Prostate gland (tissue), 2 donors: ENCODE results near the gene GABPB1.

ENCODE experiments used
- CTCF ChIP-seq, 4 experiments: fragments of 200-600 bp in 2 of 4; fragments of 450-650 bp in 2 of 4; sonication (generic) in 2 of 4; IDR thresholded peaks; 1 replicate in 3 of 4; 2 replicates in 1 of 4; pipeline ENCODE4 v1.5.1; 2016 to 2019; ENCODE audit warnings: antibody characterized with exemption in 4 of 4, mild to moderate bottlenecking in 2 of 4, moderate library complexity in 2 of 4
- POLR2A ChIP-seq: fragments of 450-650 bp; IDR thresholded peaks from one replicate; pipeline ENCODE4 v1.6.1; 2016; ENCODE audit warnings: antibody characterized with exemption, mild to moderate bottlenecking

GRCh38 chr15:50304836-50305235 is 50.2 kb downstream of the GABPB1 start:
- TF ChIP-seq CTCF (IDR thresholded peaks at IDR 0.05) (no peak), POLR2A (no peak)
